ENCODE measurements around the gene FHAD1. TPM values are rescaled to one million over a fixed set of nuclear protein-coding genes. Genes with fewer than 3 reads are reported as not detected.

Gene FHAD1
- total RNA-seq, 1 experiment from 2014 or later: not detected

- ChIA-PET CTCF (interaction anchor here (0.6 to 1.8 kb wide), 5 partner anchors 9 to 158 kb away, joined by 3 to 10 read pairs (median 3); no protein-coding TSS in a partner anchor), POLR2A (interaction anchor here (0.7 kb wide), 1 partner anchor 1848 kb away, joined by 3 read pairs; no protein-coding TSS in a partner anchor)
- Mint-ChIP-seq H3K9me3 (ENCODE audit: unreplicated experiment) (no peaks in the 10 kb centered on the region), H3K27me3 (ENCODE audit: insufficient read depth, unreplicated experiment) (no peaks in the 10 kb centered on the region), H3K4me1 (ENCODE audit: insufficient read depth, unreplicated experiment) (peaks cover 21% of the 10 kb centered on the region), H3K27ac (ENCODE audit: low read depth, unreplicated experiment) (no peak overlapping the region), H3K36me3 (ENCODE audit: insufficient read depth, unreplicated experiment) (no peaks in the 10 kb centered on the region), H3K4me3 (ENCODE audit: unreplicated experiment) (no peak overlapping the region)
- no peak for TF ChIP-seq CTCF (IDR thresholded peaks at IDR 0.05; ENCODE audit: unreplicated experiment)
- BruUV-seq (replicated peaks): no TSS peak
- DNase-seq (ENCODE audit: unreplicated experiment): no peak
- intact Hi-C loops (cut with micrococcal nuclease): no loop called here
Measured at GRCh38 chr1:15287035-15287979, 40.3 kb downstream of the FHAD1 start.

DNA sequence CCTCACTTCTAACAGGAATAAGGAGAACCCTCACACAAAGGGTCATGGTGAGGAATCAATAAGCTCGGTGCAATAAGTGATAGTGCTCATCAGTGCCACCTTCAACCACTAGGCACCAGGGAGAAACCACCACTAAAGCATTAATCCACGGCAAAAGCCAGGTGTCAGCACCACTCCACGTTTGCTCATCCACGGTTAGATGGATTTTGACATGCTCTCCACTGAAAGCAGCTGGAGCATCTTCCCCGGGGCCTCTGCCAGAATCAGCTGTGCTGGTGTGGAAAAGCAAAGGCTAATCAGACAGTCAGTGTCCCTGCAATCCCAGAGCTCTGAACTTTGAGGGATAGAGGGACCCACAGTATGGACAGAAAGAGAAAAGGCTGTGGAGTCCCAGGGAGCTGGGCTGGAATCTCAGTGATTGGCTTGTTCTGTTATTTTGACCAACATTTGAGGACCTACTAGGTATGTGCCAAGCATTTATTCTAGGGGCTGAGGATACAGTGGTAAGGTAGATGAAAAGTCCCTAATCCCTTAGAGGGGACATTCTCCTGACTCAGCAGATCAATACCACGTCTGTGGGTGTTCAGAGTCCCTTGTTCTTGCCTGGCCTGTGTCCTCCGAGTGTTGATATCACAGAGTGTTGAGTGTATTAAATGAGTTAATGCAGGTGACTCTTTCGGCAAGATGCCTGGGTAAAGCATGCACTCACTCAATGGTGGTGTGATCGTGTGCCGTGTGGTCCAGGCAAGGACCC, 41.3 kb downstream of the FHAD1 start:
- ChIA-PET POLR2A (interaction anchor here (0.7 kb wide), 1 partner anchor 1849 kb away, joined by 3 read pairs; no protein-coding TSS in a partner anchor), CTCF (interaction anchor here (0.7 to 1.8 kb wide), 4 partner anchors 16 to 135 kb away, joined by 3 to 10 read pairs (median 3); no protein-coding TSS in a partner anchor)
- peak; percentile 13 for DNase-seq (ENCODE audit: unreplicated experiment)
- Mint-ChIP-seq H3K4me3 (ENCODE audit: unreplicated experiment) (no peak overlapping the region), H3K36me3 (ENCODE audit: insufficient read depth, unreplicated experiment) (no peaks in the 10 kb centered on the region), H3K27ac (ENCODE audit: low read depth, unreplicated experiment) (no peak overlapping the region), H3K9me3 (ENCODE audit: unreplicated experiment) (no peaks in the 10 kb centered on the region), H3K4me1 (ENCODE audit: insufficient read depth, unreplicated experiment) (peaks cover 13% of the 10 kb centered on the region), H3K27me3 (ENCODE audit: insufficient read depth, unreplicated experiment) (no peaks in the 10 kb centered on the region)
- BruUV-seq (replicated peaks): no TSS peak
- intact Hi-C loops (cut with micrococcal nuclease): no loop called here
- no peak for TF ChIP-seq CTCF (IDR thresholded peaks at IDR 0.05; ENCODE audit: unreplicated experiment)

DNA sequence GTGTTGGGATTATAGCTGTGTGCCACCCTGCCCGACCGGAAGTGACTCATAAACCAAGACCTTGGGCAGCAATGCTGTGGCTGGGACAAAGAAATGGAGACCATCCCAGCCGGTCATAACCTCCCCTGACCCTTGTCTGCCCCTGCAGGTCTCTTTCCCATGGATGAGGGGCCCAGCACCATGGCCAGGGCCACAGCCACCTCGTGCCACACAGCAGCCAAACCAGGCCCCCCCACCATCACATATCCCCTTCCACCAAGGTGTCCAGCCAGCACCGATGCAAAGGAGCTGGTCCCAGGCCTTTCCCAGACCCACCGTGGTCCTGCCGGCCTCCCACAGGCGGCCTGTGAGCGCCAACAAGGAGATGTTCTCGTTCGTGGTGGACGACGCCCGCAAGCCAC, 42.2 kb downstream of the FHAD1 start:
- no peak for TF ChIP-seq CTCF (IDR thresholded peaks at IDR 0.05; ENCODE audit: unreplicated experiment)
- DNase-seq (ENCODE audit: unreplicated experiment): peak; percentile 12
- Mint-ChIP-seq H3K36me3 (ENCODE audit: insufficient read depth, unreplicated experiment) (no peaks in the 10 kb centered on the region), H3K9me3 (ENCODE audit: unreplicated experiment) (no peaks in the 10 kb centered on the region), H3K4me3 (ENCODE audit: unreplicated experiment) (no peak overlapping the region), H3K4me1 (ENCODE audit: insufficient read depth, unreplicated experiment) (peaks cover 8% of the 10 kb centered on the region), H3K27me3 (ENCODE audit: insufficient read depth, unreplicated experiment) (no peaks in the 10 kb centered on the region), H3K27ac (ENCODE audit: low read depth, unreplicated experiment) (no peak overlapping the region)
- intact Hi-C loops (cut with micrococcal nuclease): no loop called here
- ChIA-PET POLR2A (no interaction called here), CTCF (no interaction called here)
- BruUV-seq (replicated peaks): no TSS peak

DNA sequence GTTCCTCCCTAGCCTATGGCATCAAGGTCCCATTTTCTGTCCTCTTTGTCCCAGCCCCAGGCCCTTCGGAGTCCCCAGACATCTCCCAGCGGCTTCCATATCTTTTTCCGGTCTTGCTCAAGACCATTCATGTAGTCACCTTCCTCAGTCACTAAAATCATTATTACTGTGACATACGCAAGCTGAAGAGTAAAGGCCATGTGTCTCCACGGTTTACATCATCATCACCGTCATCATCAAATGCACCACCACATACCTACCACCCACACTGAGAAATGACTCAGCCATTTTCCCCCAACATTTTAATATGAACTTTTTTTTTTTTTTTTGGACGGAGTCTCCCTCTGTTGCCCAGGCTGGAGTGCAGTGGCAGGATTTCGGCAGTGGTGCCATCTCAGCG, 43.4 kb downstream of the FHAD1 start:
- POLR2A ChIA-PET: no interaction called here
- no TSS peak for BruUV-seq (replicated peaks)

More for the DNA sequence above, 43.4 kb downstream of the FHAD1 start:
- Mint-ChIP-seq H3K4me3 (ENCODE audit: unreplicated experiment) (no peak overlapping the region), H3K27ac (ENCODE audit: low read depth, unreplicated experiment) (no peak overlapping the region), H3K4me1 (ENCODE audit: insufficient read depth, unreplicated experiment) (no peaks in the 10 kb centered on the region), H3K36me3 (ENCODE audit: insufficient read depth, unreplicated experiment) (no peaks in the 10 kb centered on the region), H3K27me3 (ENCODE audit: insufficient read depth, unreplicated experiment) (no peaks in the 10 kb centered on the region), H3K9me3 (ENCODE audit: unreplicated experiment) (no peaks in the 10 kb centered on the region)
- CTCF ChIA-PET: interaction anchor here (1.5 kb wide), 1 partner anchor 13 kb away, joined by 8 read pairs; no protein-coding TSS in a partner anchor
- intact Hi-C loops (cut with micrococcal nuclease): no loop called here
- peak; percentile 67 for DNase-seq (ENCODE audit: unreplicated experiment)
- no peak for TF ChIP-seq CTCF (IDR thresholded peaks at IDR 0.05; ENCODE audit: unreplicated experiment)

All from MCF 10A (cell line).